ENCODE measurements around the gene AGAP1. TPM values are rescaled to one million over a fixed set of nuclear protein-coding genes. Genes with fewer than 3 reads are reported as not detected.

Gene AGAP1
- total RNA-seq, 3 donors from 2014 or later: 1.9 to 2.6 (median 2.1) TPM

GRCh38 chr2:235960011-235960715 lies 466.3 kb downstream of the AGAP1 start:
- ATAC-seq (no peak), DNase-seq (no peak)
- H3K4me1 Mint-ChIP-seq (ENCODE audit: low read depth): no peaks in the 10 kb centered on the region
- H3K36me3 Mint-ChIP-seq (ENCODE audit: insufficient read depth): no peaks in the 10 kb centered on the region
- H3K27me3 Mint-ChIP-seq (ENCODE audit: low read depth): peaks cover 5% of the 10 kb centered on the region
- H3K9me3 Mint-ChIP-seq: no peaks in the 10 kb centered on the region
- no peak overlapping the region for H3K4me3 Mint-ChIP-seq

- DNase-seq (no peak), ATAC-seq (no peak)
- Mint-ChIP-seq H3K4me3 (no peak overlapping the region), H3K9me3 (no peaks in the 10 kb centered on the region), H3K27me3 (ENCODE audit: low read depth) (peaks cover 5% of the 10 kb centered on the region), H3K4me1 (ENCODE audit: low read depth) (no peaks in the 10 kb centered on the region), H3K36me3 (ENCODE audit: insufficient read depth) (no peaks in the 10 kb centered on the region)
Measured at GRCh38 chr2:235960716-235961640, 467.1 kb downstream of the AGAP1 start.

- H3K36me3 Mint-ChIP-seq (ENCODE audit: insufficient read depth): no peaks in the 10 kb centered on the region
- ATAC-seq (no peak), DNase-seq (no peak)
- no peak overlapping the region for H3K4me3 Mint-ChIP-seq
- peaks cover 5% of the 10 kb centered on the region for H3K27me3 Mint-ChIP-seq (ENCODE audit: low read depth)
- no peaks in the 10 kb centered on the region for H3K4me1 Mint-ChIP-seq (ENCODE audit: low read depth)
- no peaks in the 10 kb centered on the region for H3K9me3 Mint-ChIP-seq
Measured at GRCh38 chr2:235961711-235962110, 467.9 kb downstream of the AGAP1 start.

- Mint-ChIP-seq H3K4me1 (ENCODE audit: low read depth) (no peaks in the 10 kb centered on the region), H3K27me3 (ENCODE audit: low read depth) (peaks cover 2% of the 10 kb centered on the region), H3K9me3 (no peaks in the 10 kb centered on the region), H3K4me3 (no peak overlapping the region), H3K36me3 (ENCODE audit: insufficient read depth) (no peaks in the 10 kb centered on the region)
- ATAC-seq (no peak), DNase-seq (no peak)
Measured at GRCh38 chr2:235963853-235964577, 470.2 kb downstream of the AGAP1 start.

GRCh38 chr2:235964787-235965390 lies 471.0 kb downstream of the AGAP1 start:
- peaks cover 2% of the 10 kb centered on the region for H3K27me3 Mint-ChIP-seq (ENCODE audit: low read depth)
- H3K4me3 Mint-ChIP-seq: no peak overlapping the region
- DNase-seq (no peak), ATAC-seq (no peak)
- H3K9me3 Mint-ChIP-seq: no peaks in the 10 kb centered on the region
- H3K36me3 Mint-ChIP-seq (ENCODE audit: insufficient read depth): no peaks in the 10 kb centered on the region
- H3K4me1 Mint-ChIP-seq (ENCODE audit: low read depth): no peaks in the 10 kb centered on the region

- DNase-seq (no peak), ATAC-seq (no peak)
- Mint-ChIP-seq H3K27me3 (ENCODE audit: low read depth) (no peaks in the 10 kb centered on the region), H3K4me3 (no peak overlapping the region), H3K4me1 (ENCODE audit: low read depth) (no peaks in the 10 kb centered on the region), H3K36me3 (ENCODE audit: insufficient read depth) (no peaks in the 10 kb centered on the region), H3K9me3 (no peaks in the 10 kb centered on the region)
Measured at GRCh38 chr2:235966396-235966795, 472.6 kb downstream of the AGAP1 start.

- no peak overlapping the region for H3K4me3 Mint-ChIP-seq
- ATAC-seq (no peak), DNase-seq (no peak)
- no peaks in the 10 kb centered on the region for H3K36me3 Mint-ChIP-seq (ENCODE audit: insufficient read depth)
- H3K9me3 Mint-ChIP-seq: no peaks in the 10 kb centered on the region
- H3K4me1 Mint-ChIP-seq (ENCODE audit: low read depth): no peaks in the 10 kb centered on the region
- no peaks in the 10 kb centered on the region for H3K27me3 Mint-ChIP-seq (ENCODE audit: low read depth)
Measured at GRCh38 chr2:235966932-235967757, 473.3 kb downstream of the AGAP1 start.

GRCh38 chr2:235968155-235968554 lies 474.3 kb downstream of the AGAP1 start:
- ATAC-seq (no peak), DNase-seq (no peak)

GRCh38 chr2:235968616-235969324 lies 474.9 kb downstream of the AGAP1 start:
- no peaks in the 10 kb centered on the region for H3K9me3 Mint-ChIP-seq
- H3K36me3 Mint-ChIP-seq (ENCODE audit: insufficient read depth): no peaks in the 10 kb centered on the region
- ATAC-seq (no peak), DNase-seq (no peak)
- H3K4me1 Mint-ChIP-seq (ENCODE audit: low read depth): no peaks in the 10 kb centered on the region
- H3K4me3 Mint-ChIP-seq: no peak overlapping the region
- no peaks in the 10 kb centered on the region for H3K27me3 Mint-ChIP-seq (ENCODE audit: low read depth)

More at GRCh38 chr2:235968155-235968554, 474.3 kb downstream of the AGAP1 start:
- H3K4me1 Mint-ChIP-seq (ENCODE audit: low read depth): no peaks in the 10 kb centered on the region
- no peak overlapping the region for H3K4me3 Mint-ChIP-seq
- no peaks in the 10 kb centered on the region for H3K9me3 Mint-ChIP-seq
- H3K36me3 Mint-ChIP-seq (ENCODE audit: insufficient read depth): no peaks in the 10 kb centered on the region
- H3K27me3 Mint-ChIP-seq (ENCODE audit: low read depth): no peaks in the 10 kb centered on the region

GRCh38 chr2:235970204-235971040 lies 476.6 kb downstream of the AGAP1 start:
- Mint-ChIP-seq H3K9me3 (no peaks in the 10 kb centered on the region), H3K4me1 (ENCODE audit: low read depth) (no peaks in the 10 kb centered on the region), H3K36me3 (ENCODE audit: insufficient read depth) (no peaks in the 10 kb centered on the region), H3K4me3 (no peak overlapping the region), H3K27me3 (ENCODE audit: low read depth) (no peaks in the 10 kb centered on the region)
- DNase-seq (no peak), ATAC-seq (no peak)

- H3K36me3 Mint-ChIP-seq (ENCODE audit: insufficient read depth): no peaks in the 10 kb centered on the region
- H3K4me1 Mint-ChIP-seq (ENCODE audit: low read depth): no peaks in the 10 kb centered on the region
- no peak overlapping the region for H3K4me3 Mint-ChIP-seq
- H3K9me3 Mint-ChIP-seq: no peaks in the 10 kb centered on the region
- no peak for ATAC-seq
- peaks cover 2% of the 10 kb centered on the region for H3K27me3 Mint-ChIP-seq (ENCODE audit: low read depth)
- DNase-seq: no peak
Measured at GRCh38 chr2:235976516-235976915, 482.7 kb downstream of the AGAP1 start.

GRCh38 chr2:235976956-235977355 lies 483.1 kb downstream of the AGAP1 start:
- peaks cover 2% of the 10 kb centered on the region for H3K27me3 Mint-ChIP-seq (ENCODE audit: low read depth)
- no peak overlapping the region for H3K4me3 Mint-ChIP-seq
- no peak for ATAC-seq

More at GRCh38 chr2:235976956-235977355, 483.1 kb downstream of the AGAP1 start:
- DNase-seq: no peak
- H3K36me3 Mint-ChIP-seq (ENCODE audit: insufficient read depth): no peaks in the 10 kb centered on the region
- H3K4me1 Mint-ChIP-seq (ENCODE audit: low read depth): no peaks in the 10 kb centered on the region
- no peaks in the 10 kb centered on the region for H3K9me3 Mint-ChIP-seq
